Measurements from ENCODE around the gene OR6X1. TPM values are rescaled to one million over a fixed set of nuclear protein-coding genes. Genes with fewer than 3 reads are reported as not detected.

OR6X1 gene, protein sequence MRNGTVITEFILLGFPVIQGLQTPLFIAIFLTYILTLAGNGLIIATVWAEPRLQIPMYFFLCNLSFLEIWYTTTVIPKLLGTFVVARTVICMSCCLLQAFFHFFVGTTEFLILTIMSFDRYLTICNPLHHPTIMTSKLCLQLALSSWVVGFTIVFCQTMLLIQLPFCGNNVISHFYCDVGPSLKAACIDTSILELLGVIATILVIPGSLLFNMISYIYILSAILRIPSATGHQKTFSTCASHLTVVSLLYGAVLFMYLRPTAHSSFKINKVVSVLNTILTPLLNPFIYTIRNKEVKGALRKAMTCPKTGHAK
- total RNA-seq (2022; extraction: Qiagen RNA extraction), result not detected in 5 replicates

DNA sequence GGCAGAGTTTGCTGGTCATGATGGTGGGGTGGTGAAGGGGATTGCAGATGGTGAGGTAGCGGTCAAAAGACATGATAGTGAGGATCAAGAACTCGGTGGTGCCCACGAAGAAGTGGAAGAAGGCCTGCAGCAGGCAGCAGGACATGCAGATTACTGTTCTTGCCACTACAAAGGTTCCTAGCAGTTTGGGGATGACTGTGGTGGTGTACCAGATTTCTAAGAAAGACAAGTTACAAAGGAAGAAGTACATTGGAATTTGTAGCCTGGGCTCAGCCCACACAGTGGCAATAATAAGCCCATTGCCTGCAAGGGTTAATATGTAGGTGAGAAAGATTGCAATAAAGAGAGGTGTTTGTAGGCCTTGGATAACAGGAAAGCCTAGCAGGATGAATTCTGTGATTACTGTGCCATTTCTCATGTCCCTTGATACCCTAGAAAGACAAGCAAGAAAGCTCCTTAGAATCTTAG lies at the start of gene OR6X1:
Gene OR6X1, minus strand, starts transcription at position 418 of the 468 bp plus-strand sequence. Its CDS starts 0 bp downstream, at position 418.

GRCh38 chr11:123741159-123742030 lies 12.9 kb downstream of the OR6X1 start, which contains the start of gene ZNF202:
TSS of gene ZNF202 (minus strand) at chr11:123741660. CDS start at chr11:123730888, 10,772 bp downstream.

Other genes starting within 250 kb of the OR6X1 start
- 0.10 to 0.16 TPM (median 0.14 TPM) in 5 replicates for gene SCN3B, start 99.9 kb downstream of the OR6X1 start, total RNA-seq (2022; extraction: Qiagen RNA extraction)
- 8.7 to 10.4 TPM (median 9.6 TPM) in 5 replicates for gene ZNF202, start 12.9 kb downstream of the OR6X1 start, total RNA-seq (2022; extraction: Qiagen RNA extraction)
- gene OR6M1, start 51.8 kb upstream of the OR6X1 start, total RNA-seq (2022; extraction: Qiagen RNA extraction), result not detected in 5 replicates
- gene TMEM225, start 131.2 kb upstream of the OR6X1 start, total RNA-seq (2022; extraction: Qiagen RNA extraction), result not detected in 5 replicates
- not detected in 5 replicates for gene OR8D4, start 147.6 kb upstream of the OR6X1 start, total RNA-seq (2022; extraction: Qiagen RNA extraction)
- gene OR4D5, start 185.1 kb upstream of the OR6X1 start, total RNA-seq (2022; extraction: Qiagen RNA extraction), result not detected in 5 replicates
- gene OR6T1, start 189.3 kb upstream of the OR6X1 start, total RNA-seq (2022; extraction: Qiagen RNA extraction), result not detected in 5 replicates
- not detected in 5 replicates for gene OR10S1, start 223.3 kb upstream of the OR6X1 start, total RNA-seq (2022; extraction: Qiagen RNA extraction)
- gene OR10G6, start 240.6 kb upstream of the OR6X1 start, total RNA-seq (2022; extraction: Qiagen RNA extraction), result not detected in 5 replicates